Large intestine (tissue), 3 donors: Measurements from ENCODE around the gene NEURL1B. TPM values are rescaled to one million over a fixed set of nuclear protein-coding genes. Genes with fewer than 3 reads are reported as not detected.
A peak's percentile ranks its signal among the peaks of the same experiment; 100 is the strongest.

Experiments
- DNase-seq, 2 donors: peaks; one replicate each; pipeline versions ENCODE4 v3.0.0 to v3.0.0-alpha.2; 2013
- H3K27ac ChIP-seq: one replicate; pipeline ENCODE4 v1.5.1; 2013; ENCODE audit warnings: low read length
- H3K27me3 ChIP-seq: 2 replicates; pipeline ENCODE4 v1.6.1; 2013; ENCODE audit warnings: low read length; ENCODE audit not compliant: control insufficient read depth, insufficient read depth
- H3K36me3 ChIP-seq: 2 replicates; pipeline ENCODE4 v1.6.1; 2013; ENCODE audit warnings: low read length; ENCODE audit not compliant: control insufficient read depth, insufficient read depth
- H3K4me1 ChIP-seq: one replicate; pipeline ENCODE4 v1.6.1; 2013; ENCODE audit warnings: low read length; ENCODE audit not compliant: control insufficient read depth, insufficient read depth
- H3K4me3 ChIP-seq: one replicate; pipeline ENCODE4 v1.5.1; 2013; ENCODE audit warnings: low read length
- H3K9me3 ChIP-seq: one replicate; pipeline ENCODE4 v1.6.1; 2013; ENCODE audit warnings: mild to moderate bottlenecking, low read depth, low read length, moderate library complexity; ENCODE audit not compliant: control insufficient read depth
- WGBS: methylation state at CpG from one replicate; pipeline ENCODE4 v1.1.5; 2013; ENCODE audit warnings: low lambda C conversion rate; ENCODE audit not compliant: insufficient coverage; 5-methylcytosine and 5-hydroxymethylcytosine counted together
- polyA plus RNA-seq: library from polyadenylated mRNA; unstranded; fragments of 120-200 nt; gene quantifications from one replicate; pipeline ENCODE4 v1.2.1, GENCODE V29; 2013

The NEURL1B gene
- polyA plus RNA-seq, 1 donor, result 13.5 TPM

- WGBS, result no CpG with 5 or more reads among the region's 6 CpGs
- no peak overlapping the region for H3K4me3 ChIP-seq
- H3K9me3 ChIP-seq, result no peaks in the 10 kb centered on the region
- DNase-seq, result no peak
- peaks cover 14% of the 10 kb centered on the region for H3K27me3 ChIP-seq
- H3K4me1 ChIP-seq, result peaks cover 6% of the 10 kb centered on the region
- no peak overlapping the region for H3K27ac ChIP-seq
- no peaks in the 10 kb centered on the region for H3K36me3 ChIP-seq
Observed at GRCh38 chr5:172715421-172715780, 74.3 kb downstream of the NEURL1B start.

GRCh38 chr5:172715931-172716682 lies 75.0 kb downstream of the NEURL1B start:
- no CpG with 5 or more reads among the region's 13 CpGs for WGBS
- no peak for DNase-seq
- Histone ChIP-seq H3K4me1 (peaks cover 6% of the 10 kb centered on the region), H3K27me3 (peaks cover 19% of the 10 kb centered on the region), H3K36me3 (no peaks in the 10 kb centered on the region), H3K4me3 (no peak overlapping the region), H3K27ac (no peak overlapping the region), H3K9me3 (no peaks in the 10 kb centered on the region)

GRCh38 chr5:172716796-172717313 lies 75.8 kb downstream of the NEURL1B start:
- H3K4me3 ChIP-seq, result no peak overlapping the region
- WGBS, result 0% methylated on average over 1 of the region's 20 CpGs
- no peaks in the 10 kb centered on the region for H3K9me3 ChIP-seq
- H3K4me1 ChIP-seq, result peaks cover 6% of the 10 kb centered on the region
- no peak overlapping the region for H3K27ac ChIP-seq
- H3K27me3 ChIP-seq, result peaks cover 18% of the 10 kb centered on the region
- H3K36me3 ChIP-seq, result no peaks in the 10 kb centered on the region
- peak; percentile 68 to 81 for DNase-seq

GRCh38 chr5:172717481-172718195 lies 76.6 kb downstream of the NEURL1B start:
- no CpG with 5 or more reads among the region's 16 CpGs for WGBS
- Histone ChIP-seq H3K4me3 (no peak overlapping the region), H3K9me3 (no peaks in the 10 kb centered on the region), H3K27me3 (peaks cover 21% of the 10 kb centered on the region), H3K36me3 (no peaks in the 10 kb centered on the region), H3K4me1 (peaks cover 6% of the 10 kb centered on the region), H3K27ac (no peak overlapping the region)
- no peak for DNase-seq

GRCh38 chr5:172718527-172719114 lies 77.6 kb downstream of the NEURL1B start:
- no peak for DNase-seq
- Histone ChIP-seq H3K4me1 (peaks cover 6% of the 10 kb centered on the region), H3K27me3 (peaks cover 24% of the 10 kb centered on the region), H3K36me3 (no peaks in the 10 kb centered on the region), H3K27ac (no peak overlapping the region), H3K9me3 (no peaks in the 10 kb centered on the region), H3K4me3 (no peak overlapping the region)
- WGBS, result 96% methylated on average over 3 of the region's 3 CpGs

GRCh38 chr5:172719211-172719610 lies 78.1 kb downstream of the NEURL1B start:
- Histone ChIP-seq H3K27me3 (peaks cover 28% of the 10 kb centered on the region), H3K4me1 (peaks cover 6% of the 10 kb centered on the region)
- no CpG with 5 or more reads among the region's 4 CpGs for WGBS

GRCh38 chr5:172720655-172721054 lies 79.6 kb downstream of the NEURL1B start:
- Histone ChIP-seq H3K27me3 (peaks cover 29% of the 10 kb centered on the region), H3K4me1 (no peaks in the 10 kb centered on the region), H3K9me3 (no peaks in the 10 kb centered on the region), H3K27ac (no peak overlapping the region), H3K4me3 (no peak overlapping the region), H3K36me3 (no peaks in the 10 kb centered on the region)
- no CpG with 5 or more reads among the region's 5 CpGs for WGBS
- no peak for DNase-seq

More at GRCh38 chr5:172719211-172719610, 78.1 kb downstream of the NEURL1B start:
- Histone ChIP-seq H3K27ac (no peak overlapping the region), H3K4me3 (no peak overlapping the region), H3K9me3 (no peaks in the 10 kb centered on the region), H3K36me3 (no peaks in the 10 kb centered on the region)
- DNase-seq, result no peak

GRCh38 chr5:172721455-172722326 lies 80.6 kb downstream of the NEURL1B start:
- DNase-seq, result no peak
- no peaks in the 10 kb centered on the region for H3K9me3 ChIP-seq
- no peak overlapping the region for H3K27ac ChIP-seq
- H3K4me3 ChIP-seq, result no peak overlapping the region
- WGBS, result 83% methylated on average over 4 of the region's 17 CpGs
- no peaks in the 10 kb centered on the region for H3K36me3 ChIP-seq
- no peaks in the 10 kb centered on the region for H3K4me1 ChIP-seq
- H3K27me3 ChIP-seq, result peaks cover 29% of the 10 kb centered on the region

GRCh38 chr5:172722327-172722815 lies 81.3 kb downstream of the NEURL1B start:
- H3K9me3 ChIP-seq, result no peaks in the 10 kb centered on the region
- H3K36me3 ChIP-seq, result no peaks in the 10 kb centered on the region
- DNase-seq, result no peak
- no peak overlapping the region for H3K27ac ChIP-seq
- WGBS, result no CpG with 5 or more reads among the region's 12 CpGs
- no peaks in the 10 kb centered on the region for H3K4me1 ChIP-seq
- peaks cover 27% of the 10 kb centered on the region for H3K27me3 ChIP-seq
- no peak overlapping the region for H3K4me3 ChIP-seq
